Activated CD8-positive, alpha-beta memory T cell treated with anti-CD3 and anti-CD28 coated beads for 48 hours (primary cell): ENCODE data around the gene DEDD.
"Not testable (repeated sequence)": the region's sequence is repeated elsewhere in the genome, so short reads cannot be mapped to it uniquely, and the experiment has no call there.

Experiments used
- DNase-seq, 3 experiments: peaks; one replicate each; pipeline ENCODE4 v3.0.0-alpha.2; 2020; ENCODE audit warnings: low read depth in 2 of 3, low spot score in 2 of 3

DEDD gene

DNA sequence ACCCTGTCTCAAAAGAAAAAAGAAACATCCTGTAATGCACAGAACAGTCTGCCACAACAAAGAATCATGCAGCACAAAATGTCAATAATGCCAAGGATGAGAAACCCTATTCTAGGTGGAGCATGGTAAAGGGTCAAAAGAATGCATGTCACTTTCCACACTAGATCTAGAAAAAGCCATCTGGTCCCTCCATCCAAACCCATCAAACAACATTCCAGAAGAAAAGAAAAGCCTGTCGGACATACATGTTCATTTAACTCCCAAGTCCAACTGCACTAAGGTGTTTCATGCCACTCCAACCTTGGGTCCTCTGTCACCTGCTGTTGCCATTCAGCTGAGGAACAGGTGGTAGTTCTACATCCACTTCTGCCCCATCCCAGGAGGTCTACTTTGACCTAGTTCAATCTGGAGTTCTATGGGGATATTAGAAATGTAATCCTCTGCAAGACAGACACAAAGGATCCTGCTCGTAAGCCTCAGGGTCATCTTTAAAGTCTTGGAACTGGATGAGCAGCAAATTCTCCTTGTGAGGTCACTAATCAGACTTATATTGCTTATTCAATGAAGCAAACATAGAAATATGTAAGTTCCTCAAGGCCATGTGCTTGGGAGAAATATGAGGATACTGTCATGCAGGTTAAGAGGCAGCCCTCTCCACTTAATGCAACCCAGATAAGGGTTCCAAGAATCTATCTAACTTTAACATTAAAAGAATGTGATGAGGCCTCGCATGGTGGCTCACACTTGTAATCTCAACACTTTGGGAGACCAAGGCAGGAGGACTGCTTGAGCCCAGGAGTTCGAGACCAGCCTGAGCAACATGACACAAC lies 3.7 kb downstream of the DEDD start:
- DNase-seq, result no peak

DNA sequence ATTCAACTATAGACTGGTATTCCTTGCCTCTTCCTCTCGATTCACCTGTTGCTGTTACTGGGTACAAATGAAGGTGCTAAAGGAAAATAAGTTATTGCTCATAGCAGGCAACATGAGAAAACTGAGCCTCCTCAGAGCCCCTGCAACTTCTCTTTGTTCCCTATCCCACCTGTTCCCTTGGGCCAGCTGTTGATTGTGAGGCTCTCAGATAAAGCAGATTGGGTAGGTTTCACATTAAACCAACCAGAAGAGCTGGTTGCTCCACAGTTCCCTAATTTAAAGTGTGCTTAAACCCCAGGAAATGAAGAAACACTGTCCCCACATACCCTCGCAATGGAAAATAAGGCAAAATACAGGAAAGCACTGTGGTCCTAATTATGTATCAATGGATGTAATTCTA lies 4.8 kb downstream of the DEDD start:
- no peak for DNase-seq

DNA sequence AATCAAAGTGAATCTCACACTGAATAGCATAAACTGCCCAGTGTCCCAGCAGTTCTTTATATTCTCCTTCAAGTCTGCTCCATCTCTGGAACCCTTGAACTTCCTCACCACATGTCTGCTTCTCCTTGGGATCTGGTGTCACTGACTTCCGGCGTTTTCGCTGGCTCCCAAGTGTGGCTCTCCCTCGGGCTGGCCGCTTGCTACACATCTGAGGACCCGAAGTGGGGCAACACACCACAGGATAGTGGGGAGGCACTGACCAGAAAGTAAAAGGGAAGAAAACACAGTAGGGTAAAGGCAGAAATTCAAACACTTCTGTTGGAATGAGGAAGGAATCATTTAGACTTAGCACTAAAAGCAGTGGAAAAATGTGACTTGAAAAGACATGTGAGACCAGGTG lies 9.5 kb downstream of the DEDD start:
- no peak for DNase-seq

DNA sequence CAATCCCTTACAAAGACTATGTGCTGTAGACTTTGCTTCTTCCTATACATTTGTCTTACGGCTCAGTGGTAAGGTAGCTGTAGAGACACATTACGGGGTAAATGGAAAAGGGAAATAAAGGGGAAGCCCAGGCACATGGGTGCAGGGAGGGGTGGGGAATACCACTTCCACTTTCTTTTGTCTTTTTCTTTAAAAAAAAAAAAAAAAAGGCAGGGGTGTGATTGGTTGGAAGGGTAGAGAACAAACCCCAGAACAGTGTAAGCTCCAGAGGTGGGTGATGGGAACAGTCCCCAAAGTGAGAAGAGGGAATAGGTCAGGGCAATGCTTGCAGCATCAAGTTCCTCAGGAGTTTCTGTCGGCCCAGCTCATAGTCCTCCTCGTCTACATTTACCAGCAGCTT lies 10.6 kb downstream of the DEDD start:
- DNase-seq, result no peak

DNA sequence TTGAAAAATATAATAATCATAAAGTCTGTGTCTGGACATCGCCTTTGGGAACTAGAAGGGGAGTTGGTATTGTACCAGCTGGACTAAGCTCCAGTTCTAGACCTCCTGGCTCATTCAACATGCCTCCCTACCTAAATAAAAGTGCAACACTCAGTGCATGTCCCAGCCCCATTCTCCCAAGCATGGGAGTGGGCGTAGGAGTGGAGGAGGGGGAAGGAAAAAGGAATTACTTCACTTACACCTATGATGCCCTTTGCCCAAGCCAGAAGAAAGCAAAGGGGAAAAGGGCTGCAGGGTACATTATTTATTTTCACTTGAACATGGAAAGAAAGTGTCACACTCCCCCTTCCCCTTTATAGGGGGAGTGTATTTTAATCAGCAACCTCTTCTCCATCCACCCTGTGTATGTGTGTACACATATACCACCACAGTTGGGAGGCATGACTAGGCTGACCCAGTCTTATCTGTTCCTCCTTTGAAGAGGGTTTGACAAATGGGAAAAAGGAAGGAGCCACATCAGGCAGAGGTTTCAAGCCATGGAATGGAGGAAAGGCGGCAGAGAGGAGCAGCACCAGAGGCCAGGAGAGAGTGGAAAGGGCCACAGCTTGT lies 11.3 kb downstream of the DEDD start:
- DNase-seq, result no peak

DNA sequence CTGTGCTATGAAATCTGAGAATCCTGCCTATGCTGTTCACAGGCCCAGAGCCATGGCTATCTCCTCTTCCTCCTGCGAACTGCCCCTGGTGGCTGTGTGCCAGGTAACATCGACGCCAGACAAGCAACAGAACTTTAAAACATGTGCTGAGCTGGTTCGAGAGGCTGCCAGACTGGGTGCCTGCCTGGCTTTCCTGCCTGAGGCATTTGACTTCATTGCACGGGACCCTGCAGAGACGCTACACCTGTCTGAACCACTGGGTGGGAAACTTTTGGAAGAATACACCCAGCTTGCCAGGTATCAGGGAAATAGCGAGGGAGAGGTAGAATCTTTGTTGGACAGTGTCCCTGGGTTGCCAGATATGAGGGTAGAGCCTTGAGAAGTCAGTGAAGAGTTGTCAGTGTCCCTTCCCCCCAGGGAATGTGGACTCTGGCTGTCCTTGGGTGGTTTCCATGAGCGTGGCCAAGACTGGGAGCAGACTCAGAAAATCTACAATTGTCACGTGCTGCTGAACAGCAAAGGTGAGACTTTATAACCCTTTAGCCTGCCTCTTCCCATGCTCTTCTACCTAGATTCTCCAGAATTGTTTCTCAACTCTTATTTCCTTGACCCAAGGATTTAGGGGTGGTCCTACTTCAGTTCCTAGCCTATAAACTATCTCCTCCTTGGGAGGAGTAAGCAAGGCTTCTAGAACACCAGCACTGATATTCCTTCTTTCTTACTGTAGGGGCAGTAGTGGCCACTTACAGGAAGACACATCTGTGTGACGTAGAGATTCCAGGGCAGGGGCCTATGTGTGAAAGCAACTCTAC lies 13.2 kb downstream of the DEDD start:
- DNase-seq, result no peak

DNA sequence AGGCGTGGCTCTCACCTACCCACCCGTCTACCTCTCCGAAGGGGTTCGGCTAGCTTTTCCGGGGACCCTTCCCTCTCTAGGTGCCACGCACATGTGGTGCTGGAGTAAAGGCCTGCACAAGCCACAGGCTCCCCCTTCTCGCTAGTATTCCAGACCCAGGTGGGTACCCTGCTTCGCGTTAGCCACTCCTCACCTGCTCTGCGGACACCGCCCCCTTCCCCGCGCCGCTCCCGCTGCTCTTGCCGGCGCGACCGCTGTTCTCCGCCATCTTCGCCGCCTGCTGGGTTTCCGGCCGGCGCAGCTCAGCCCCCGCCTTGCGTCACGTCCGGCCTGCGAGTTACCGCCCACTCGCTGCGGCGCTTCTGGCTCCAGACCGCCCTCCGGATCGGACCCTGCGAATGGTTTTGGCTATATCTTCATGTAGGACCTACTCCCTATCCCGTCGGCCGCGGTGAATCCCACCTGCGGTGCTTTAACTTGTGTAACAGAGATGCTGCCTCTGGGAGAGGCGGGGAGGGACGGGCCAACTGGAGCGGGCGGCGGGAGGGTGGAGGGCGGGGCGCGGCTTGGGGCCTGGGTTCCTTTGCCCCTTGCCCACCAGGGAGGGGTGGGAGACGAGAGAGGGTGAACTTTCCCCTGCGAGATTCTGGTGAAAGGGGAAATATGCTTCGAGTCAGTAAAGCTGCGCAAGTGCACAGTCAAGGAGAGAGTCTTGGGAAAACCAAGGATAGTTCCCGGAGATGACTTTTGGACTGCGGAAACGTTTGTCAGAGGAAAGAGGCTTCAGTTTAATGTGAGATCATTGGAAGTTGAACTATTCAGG lies 14.5 kb downstream of the DEDD start, which contains the start of the genes NIT1 and PFDN2:
Gene NIT1, plus strand, starts transcription at position 347 of the 823 bp plus-strand sequence. Its CDS starts 72 bp downstream, at position 419.
Gene PFDN2, minus strand, starts transcription at position 279 of the 823 bp plus-strand sequence. Its CDS starts 11 bp downstream, at position 268.
- DNase-seq, result peak; percentile 74 to 78 (median 78)

DNA sequence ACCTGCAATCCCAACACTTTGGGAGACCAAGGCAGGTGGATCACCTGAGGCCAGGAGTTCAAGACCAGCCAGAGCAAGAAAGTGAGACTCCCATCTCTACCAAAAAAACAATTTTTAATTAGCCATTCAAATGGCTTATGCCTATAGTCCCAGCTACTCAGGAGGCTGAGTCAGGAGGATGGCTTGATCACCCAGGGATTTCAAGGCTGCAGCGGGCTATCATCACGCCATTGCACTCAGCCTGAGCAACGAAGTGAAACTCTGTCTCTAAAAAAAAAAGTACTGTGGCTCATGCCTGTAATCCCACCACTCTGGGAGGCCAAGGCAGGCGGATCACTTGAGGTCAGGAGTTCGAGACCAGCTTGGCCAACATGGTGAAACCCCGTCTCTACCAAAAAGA lies 16.5 kb downstream of the DEDD start:
- DNase-seq, result not testable (repeated sequence)

DNA sequence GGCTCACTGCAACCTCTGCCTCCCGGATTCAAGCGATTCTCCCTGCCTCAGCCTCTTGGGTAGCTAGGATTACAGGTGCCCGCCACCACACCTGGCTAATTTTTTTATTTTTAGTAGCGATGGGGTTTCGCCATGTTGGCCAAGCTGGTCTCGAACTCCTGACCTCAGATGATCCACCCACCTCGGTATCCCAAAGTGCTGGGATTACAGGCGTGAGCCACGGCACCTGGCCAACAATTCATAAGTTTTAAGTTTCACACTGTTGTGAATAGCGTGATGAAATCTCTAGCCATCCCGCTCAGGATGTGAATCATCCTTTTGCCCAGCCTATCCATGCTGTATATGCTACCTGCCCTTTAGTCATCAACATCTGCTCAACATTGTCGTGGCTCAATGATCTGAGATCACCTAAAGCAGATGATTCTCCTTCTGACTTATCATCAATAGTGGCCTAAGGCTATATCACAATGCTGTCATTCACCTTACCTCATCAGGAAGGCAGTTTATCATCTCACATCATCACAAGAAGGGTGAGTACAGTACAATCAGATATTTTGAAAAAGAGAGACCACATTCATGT lies 17.2 kb downstream of the DEDD start:
- no peak for DNase-seq

DNA sequence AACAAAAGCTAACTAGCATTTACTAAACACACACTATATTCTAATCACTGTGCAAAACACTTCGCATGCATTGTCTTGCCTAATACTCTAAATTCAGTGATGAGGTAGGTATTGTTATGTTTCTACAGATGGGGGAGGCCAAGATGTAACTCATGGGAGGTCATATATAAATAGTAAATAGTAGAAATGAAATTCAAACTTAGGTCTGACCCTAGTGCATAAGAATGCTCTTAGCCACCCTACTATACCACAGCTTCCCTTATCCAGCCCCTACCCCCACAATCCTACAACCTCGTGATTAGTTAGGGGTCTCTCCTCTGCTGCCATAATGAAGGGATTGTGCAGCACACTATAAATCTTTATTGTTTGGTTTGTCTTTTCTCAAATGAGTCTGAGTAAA lies 17.9 kb downstream of the DEDD start:
- no peak for DNase-seq

DNA sequence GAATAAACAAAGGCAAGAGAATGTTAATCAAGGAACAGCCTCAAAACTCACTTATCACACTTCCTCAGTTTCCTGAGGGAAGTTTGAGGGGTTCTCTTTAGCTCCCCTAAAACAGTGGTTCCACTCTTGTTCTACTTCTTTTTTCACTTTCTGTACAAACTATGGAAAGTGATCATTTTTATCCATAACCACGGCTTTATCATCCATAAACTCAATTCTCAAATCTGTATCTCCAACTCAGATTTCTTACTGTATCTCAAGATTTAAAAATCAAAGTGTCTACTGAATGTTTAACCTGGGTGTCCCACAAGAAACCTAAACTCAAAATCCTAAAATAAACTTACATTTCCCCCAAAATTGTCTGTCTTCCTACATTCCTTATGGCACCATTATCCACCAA lies 18.6 kb downstream of the DEDD start:
- no peak for DNase-seq

DNA sequence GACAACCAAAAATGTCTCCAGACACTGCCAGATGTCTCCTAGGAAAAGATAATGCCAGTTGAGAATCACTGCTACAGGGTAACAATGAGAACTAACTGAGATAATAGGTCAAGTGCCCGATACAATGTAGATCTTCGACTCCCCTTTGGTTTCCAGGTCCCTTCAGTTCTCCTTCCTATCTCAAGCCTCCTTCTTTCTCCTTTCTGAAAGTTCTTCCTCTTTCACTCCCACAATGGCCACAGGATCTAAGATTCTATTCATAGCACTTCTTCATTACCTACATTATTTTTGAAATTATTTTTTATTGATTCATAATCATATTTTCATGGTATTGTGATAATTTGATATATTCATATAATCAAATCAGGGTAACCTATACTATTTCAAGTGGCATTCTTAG lies 20.9 kb downstream of the DEDD start:
- no peak for DNase-seq

DNA sequence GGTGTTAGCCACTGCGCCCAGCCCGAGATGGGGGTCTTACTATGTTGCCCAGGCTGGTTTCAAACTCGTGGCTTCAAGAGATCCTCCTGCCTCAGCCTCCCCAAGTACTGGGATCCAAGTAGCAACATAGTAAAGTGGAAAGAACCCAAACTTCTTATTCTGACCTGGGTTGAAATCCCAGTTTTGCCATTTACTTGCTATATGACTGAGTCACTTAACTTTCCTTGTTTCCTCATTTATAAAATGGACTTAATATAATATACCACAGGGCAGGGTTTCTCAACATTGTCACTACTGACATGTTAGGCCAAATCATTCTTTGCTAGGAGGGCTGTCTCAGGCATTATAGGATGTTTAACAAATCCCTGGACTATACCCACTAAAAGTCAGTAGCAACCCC lies 21.4 kb downstream of the DEDD start:
- DNase-seq, result no peak

DNA sequence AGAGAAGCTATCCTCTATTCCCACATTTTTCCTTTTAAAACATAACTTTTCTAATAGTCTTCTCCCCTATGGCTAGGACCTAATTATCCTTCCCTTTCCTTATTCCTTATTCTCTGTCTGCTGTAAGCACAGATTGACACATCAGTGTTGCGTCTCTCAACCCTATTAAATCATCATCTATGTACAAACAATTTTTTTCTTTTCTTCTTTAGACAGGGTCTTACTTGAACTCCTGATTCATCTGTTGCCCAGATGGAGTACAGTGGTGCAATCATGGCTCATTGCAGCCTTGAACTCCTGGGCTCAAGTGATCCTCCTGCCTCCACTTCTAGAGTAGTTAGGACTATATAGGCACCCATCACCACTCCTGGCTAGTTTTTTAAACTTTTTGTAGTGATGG lies 26.0 kb downstream of the DEDD start:
- no peak for DNase-seq

DNA sequence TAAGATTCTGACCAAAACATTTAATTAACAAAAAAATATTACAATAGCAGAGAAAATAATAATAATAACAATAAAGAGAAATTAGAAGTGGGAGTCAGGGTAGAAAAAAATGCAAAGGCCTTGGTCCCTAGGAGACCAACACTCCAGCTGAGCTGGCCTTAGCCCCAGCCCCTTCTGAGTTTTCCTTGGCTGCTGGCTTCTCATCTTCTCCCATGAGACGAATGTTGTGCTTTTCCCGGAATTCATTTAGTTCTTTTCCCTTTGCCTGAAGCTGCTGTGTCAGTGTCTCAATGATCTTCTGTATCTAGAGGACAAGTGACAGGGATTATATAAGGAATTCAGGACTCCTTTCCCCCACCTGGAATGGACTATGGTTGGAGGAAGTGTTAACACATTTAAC lies 31.9 kb downstream of the DEDD start:
- DNase-seq, result no peak

DNA sequence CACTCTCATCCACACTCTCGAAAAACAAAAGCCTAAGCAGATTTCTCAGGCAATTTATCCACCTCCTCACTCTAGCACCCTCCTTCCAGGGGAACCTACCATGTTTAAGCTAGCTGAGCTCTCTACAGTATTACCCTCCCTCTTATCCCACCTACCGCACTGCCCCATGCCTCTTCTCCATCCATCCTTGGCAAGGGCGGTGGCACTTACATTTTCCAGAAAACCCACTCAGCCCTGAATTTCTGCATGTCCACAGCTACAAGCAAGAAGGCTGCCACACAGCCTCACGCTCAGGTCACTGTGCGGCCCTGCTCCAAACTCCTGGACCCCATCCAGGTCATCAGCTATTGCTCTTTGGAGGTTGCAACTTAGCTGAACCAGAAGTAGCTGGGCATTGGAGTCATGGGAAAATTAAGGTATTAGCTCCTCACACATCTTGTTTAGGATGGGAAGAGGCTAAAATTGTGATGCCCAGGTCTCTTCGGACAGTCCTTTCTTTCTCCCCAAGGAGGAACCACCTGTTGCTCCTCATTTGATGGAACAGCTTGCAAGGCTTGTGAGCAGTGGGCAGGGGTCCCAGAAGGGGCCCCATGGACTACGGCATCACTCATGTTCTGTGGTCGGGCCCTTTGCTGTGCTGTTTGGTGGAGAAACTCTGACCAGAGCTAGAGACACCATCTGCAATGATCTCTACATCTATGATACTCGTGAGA lies 33.2 kb downstream of the DEDD start:
- DNase-seq, result no peak

DNA sequence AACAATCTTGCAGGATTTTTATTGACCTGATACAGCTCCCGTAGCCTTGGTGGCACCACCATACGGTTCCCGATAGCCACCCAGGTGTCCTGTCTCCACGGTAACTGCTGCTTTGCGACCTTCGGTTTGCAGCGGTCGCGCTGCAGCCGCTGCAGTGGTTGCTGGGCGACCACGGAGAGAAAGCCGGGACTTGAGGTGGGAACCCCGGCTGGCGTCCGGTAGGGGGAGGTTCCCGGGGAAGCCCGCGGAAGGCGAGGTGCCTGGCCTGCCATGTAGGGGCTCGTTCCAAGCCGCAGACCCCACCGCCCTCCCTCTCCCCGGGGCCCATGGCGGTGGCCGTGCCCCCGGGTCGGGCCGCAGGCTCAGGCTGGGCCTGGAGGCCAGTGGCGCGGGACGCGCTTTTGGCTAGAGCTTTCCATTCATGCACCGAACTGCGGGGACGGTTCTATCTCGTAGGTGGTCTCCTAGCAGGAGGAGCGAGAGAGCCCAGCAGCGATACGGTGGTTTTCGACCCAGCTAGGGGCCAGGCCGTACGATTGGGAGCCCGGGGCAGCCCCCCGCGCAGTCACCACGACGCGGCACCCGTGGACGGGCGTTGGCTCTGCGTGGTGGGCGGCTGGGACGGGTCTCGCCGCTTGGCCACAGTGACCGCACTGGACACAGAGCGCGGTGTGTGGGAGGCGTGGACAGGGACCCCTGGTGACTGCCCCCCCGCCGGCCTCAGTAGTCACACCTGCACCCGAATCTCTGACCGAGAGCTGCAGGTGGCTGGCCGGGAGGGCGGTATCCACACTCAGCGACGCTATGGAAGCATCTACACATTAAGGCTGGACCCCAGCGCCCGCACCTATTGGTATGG lies 34.0 kb downstream of the DEDD start, which contains the start of gene KLHDC9:
Gene KLHDC9, plus strand, starts transcription at position 152 of the 859 bp plus-strand sequence. Its CDS starts 175 bp downstream, at position 327.
- DNase-seq, result peak; percentile 50 to 65 (median 51)

DNA sequence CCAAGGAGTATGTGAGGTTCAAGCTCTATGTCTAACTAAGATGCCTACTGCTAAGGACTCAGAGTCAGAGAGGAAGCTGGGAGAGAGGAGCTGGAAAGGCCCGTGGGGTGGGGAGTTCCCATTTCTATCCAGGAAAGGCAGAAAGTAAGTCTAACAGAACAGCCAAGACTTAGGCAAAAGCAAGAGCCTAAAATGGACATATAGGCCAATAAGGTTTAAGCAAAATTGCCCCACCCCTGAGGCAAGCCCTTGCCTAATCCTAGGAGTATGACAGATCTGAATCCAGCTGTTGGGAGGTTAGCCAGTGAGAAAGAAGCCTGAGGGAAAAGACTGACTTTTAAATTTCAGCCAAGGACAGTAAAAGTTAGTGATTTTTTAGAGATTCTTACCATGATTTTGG lies 35.9 kb downstream of the DEDD start:
- DNase-seq, result no peak

DNA sequence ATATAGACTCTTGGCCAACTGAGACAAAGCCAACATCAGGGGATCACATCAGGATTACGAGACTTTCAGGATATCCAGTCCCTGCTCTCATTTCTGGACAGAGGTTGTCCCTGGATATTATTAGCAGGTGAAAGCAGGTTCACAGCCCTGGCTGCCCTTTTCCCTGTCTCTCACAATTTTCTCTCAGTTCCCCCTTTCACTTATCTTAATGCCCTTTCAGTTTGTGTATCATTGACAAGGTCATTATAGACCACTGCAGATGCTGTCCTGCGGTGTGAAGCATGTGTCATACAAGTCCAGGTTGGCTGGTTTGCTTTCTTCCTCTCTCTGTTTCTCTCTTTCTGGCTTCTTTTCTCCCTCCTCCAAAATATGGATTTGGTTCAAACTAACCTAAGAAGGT lies 36.5 kb downstream of the DEDD start:
- no peak for DNase-seq
